GM21423 (cell line): Measurements from ENCODE around the gene IP6K2.

ENCODE experiments used
- ATAC-seq: cut with Tn5 transposase; IDR thresholded peaks from one replicate; pipeline ENCODE4 v1.9.1; 2021; ENCODE audit warnings: mild to moderate bottlenecking, moderate library complexity; ENCODE audit not compliant: unreplicated experiment

Gene IP6K2

DNA sequence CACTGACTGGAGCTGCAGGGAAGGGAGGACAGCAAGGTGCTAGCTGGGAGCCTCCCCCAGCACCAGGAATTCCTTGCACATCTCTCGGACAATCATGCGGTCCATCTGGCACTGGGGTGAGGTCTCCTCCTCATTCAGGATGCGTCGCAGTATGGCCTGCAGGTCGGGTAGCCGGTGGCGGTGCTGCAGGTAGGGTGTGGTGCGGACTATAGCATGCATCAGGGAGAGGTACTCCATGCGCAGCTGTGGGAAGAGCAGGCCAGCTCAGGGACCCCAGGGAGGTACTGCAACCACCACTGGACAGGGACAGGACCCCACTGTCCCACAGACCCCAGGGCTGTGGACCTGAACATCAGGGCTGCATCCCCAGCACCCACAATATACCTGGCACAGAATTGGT is 42.5 kb downstream of the IP6K2 start:
- no peak for ATAC-seq

DNA sequence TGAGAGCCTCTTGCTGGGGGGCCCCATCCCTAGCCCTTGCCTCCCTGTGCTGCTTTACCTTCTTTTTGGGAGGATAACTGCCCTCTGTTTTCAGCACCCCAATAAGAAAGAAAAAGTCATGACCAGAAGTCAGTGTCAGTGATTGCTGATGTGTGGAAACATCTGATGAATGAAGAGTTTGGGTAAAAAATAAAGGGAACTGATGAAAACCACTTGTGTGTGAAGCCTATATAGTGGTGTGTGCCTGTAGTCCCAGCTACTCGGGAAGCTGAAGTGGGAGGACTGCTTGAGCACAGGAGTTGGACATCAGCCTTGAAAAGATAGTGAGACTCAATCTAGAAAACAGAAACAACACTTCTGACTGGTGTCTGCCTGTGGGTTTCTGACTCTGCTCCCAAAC is 44.5 kb downstream of the IP6K2 start:
- no peak for ATAC-seq

DNA sequence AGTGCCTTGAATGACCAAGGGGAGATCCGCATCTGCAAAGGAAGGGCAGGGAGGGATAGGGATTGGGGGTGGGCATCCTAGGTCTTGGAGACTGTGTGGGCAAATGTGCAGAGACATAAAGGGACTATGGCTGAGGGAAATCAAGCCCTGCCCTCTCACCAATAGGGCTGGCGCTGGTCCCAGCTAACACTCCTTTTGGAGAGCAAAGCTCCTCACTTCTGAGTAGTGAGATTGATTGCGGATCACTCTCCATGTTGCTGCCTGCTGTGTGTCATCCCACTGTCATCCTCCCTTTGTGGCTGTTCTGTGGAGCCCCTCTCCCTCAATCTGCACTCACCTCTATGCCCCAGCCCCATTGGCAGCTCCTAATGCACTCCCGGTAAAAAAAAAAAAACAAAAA is 52.1 kb downstream of the IP6K2 start:
- no peak for ATAC-seq

DNA sequence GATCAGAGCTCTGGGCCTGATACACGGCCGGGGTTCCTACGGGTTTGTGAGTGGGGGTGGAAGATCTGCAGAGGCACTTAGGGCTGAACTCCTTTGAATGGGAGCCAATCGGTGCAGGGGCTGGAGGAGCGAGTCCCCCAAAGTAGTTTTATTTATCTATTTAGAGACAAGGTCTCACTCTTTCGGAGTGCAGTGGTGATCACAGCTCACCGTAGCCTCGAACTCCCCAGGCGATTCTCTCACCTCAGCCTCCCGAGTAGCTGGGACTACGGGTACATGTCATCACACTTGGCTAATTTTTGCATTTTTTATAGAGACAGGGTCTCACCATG is 52.7 kb downstream of the IP6K2 start:
- no peak for ATAC-seq

DNA sequence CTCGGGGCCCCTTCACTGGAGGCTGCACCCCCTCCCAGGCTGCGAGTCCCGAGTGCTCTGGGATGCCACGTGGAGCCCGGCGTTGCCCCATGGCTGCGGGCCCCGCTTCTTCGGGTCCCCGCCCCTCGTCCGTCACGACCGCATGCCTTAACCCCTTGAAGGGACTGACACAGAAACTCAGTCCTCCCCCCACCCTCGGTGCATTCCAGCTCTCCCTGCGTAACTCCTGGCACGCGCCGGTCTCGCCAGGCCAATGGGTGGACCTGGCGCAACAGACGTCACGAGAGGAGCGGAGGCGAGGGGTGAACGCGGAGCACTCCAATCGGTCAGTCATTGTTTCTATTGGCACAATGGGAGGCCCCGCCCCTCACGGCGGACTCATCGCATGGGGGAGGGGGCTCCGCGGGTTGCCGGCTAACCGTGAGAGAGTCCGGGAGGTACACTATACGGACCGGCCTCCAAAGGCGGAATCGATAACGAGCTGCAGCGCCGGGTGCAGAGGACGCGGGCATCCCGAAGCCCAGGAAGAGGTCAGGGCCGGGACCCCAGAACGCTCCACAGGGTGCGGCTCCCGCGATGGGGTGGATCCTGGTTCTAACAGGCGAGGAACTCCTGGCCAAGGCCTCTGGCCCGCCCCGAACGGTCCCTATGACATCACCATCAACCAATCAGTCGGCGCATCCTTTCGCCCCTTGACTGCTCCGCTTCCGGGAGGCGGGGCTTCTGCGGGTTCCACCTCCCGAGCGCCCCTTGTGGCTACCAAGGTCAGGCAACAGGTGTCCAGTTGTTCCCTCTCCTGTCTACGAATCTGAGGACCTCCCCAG is 53.3 kb downstream of the IP6K2 start:
- peak; percentile 73 for ATAC-seq

DNA sequence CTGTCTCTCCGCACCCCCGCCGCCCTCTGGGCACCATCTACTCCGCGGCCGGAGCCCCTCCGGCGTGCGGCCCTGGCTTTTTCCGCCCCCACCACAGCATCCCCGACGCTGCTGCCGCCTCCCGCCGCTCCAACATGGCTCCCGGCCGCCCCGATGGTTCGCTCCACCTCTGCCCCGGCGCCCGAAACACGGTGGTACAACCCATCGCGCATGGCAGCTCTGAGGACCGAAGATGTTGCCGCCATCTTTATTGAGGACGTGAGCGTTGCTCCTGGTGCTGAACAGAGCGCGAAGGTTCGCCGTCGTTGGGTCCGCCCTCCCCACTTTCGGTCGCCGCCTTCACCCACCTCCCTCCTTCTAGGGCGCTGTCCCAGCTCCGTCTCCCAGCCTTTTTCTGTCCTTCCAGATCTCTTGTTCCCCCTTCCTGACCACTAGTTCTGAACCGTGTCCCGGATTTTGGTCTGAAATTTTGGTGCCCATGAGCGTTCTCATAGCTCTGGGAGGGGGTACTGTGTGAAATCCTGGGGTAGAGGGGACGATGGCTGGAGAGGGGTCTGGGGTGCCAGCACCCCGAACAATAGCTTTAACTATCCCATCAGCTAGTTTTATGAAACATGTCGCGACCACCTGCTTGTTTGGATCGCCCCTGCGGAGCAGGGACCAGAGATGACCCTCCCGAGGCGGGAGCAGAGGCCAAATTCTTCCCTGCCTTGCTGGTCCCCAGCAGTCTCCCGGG is 54.1 kb downstream of the IP6K2 start, which contains the start of gene CELSR3:
Gene CELSR3, minus strand, starts transcription at position 134 of the 736 bp plus-strand sequence. CDS start 252 bp downstream, outside the sequence.
- ATAC-seq = no peak

DNA sequence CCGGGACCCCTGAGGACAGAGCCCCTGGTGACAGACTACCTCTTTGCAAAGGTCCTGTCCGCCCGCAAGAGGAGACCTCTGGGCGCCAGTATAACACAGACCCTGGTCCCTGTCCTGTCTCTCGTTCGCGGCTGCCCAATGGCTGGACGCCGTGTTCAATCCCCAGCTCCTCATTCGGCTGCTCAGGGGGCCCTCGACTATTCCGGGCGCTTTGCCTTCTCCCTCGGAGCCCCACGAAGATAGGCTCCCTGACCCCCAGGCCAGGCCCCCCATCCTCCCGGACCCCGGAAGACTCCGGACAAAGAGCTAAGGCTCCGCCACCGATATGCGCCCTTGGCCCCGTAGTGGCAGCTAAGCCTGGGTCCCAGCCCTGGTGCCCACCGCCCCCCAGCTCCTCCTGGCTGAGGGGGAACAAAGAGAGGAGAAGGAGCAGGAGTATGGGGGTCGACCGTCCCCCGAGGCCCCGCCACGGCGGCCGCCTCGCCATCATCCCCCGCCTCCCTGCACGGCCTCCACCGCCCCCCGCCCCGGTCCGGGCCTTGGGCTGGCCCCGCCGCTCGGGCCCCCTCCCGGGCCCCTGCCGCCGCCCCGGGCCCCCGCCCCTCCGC is 54.8 kb downstream of the IP6K2 start:
- ATAC-seq = no peak

DNA sequence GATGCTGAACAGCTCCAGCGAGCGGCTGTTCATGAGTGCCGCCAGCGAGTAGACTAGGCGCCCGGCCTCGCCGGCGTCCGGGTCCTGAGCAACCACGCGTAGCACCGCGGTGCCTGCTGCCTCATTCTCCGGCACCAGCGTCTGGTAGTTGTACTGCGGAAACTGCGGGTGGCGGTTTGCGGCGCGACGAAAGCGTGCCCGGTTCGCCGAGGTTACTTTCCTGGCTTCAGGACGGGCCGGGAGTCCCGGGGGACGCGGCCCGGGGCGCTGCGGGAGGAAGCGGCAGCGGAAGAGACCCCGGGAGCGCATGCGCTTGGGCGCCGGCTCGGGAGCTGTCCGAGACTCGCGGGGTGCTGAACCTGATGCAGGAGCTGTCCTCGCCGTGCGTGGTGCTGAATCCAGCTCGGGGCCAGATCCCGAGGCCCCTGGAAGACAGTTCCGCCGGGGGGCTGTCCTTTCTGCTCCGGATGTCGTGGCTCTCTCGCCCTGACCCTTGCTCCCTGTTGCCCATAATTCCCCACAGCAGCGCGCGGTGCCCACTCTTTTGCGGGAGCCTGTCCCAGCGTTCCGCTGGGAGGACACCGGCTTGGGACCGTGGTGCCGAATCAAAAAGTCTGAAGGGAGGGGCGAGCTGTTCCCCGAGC is 55.4 kb downstream of the IP6K2 start:
- peak; percentile 30 for ATAC-seq

DNA sequence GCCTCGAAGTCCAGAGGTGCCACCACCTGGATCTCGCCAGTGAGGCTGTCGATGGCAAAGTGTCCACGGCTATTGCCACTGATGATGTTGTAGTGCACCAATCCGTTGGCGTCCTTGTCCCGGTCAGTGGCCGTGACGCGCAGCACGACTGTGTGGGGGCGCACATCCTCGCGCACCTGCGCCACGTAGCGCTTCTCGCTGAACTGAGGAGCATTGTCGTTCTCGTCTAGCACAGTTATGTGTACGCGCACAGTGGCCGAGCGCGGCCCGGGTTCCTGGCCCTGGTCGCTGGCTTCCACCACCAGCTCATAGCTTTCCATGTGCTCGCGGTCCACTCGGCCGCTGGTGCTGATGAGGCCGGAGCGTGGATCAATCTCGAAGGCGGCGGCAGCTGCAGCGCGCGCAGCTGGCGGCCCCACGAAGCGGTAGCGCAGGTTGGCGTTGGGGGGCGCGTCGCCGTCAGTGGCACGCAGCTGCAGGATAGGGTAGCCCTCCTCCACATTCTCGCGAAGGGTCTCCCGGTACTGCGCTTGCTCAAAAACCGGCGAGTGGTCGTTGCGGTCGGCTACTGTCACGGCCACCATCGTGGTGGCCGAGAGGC is 56.1 kb downstream of the IP6K2 start:
- ATAC-seq = no peak

DNA sequence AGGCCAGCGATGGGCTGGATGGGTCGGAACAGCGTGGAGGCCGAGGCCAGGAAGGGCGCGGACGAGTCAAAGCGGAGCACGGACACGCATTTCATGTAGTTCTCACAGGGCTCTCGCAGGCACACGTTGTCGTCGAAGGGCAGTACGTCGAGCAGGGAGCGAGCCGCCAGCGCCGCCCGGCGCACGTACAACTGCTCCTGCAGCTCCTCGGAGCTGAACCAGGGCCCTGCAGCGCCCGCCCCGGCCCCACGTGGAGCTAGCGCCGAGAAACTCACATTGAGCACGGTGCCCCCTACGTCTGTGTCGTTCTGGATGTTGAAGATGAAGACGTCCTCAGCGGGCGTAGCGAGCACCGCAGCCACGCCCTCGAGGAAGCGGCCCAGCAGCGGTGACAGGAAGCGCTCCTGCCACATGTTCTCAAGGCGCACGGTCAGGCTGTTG is 60.2 kb downstream of the IP6K2 start:
- no peak for ATAC-seq

DNA sequence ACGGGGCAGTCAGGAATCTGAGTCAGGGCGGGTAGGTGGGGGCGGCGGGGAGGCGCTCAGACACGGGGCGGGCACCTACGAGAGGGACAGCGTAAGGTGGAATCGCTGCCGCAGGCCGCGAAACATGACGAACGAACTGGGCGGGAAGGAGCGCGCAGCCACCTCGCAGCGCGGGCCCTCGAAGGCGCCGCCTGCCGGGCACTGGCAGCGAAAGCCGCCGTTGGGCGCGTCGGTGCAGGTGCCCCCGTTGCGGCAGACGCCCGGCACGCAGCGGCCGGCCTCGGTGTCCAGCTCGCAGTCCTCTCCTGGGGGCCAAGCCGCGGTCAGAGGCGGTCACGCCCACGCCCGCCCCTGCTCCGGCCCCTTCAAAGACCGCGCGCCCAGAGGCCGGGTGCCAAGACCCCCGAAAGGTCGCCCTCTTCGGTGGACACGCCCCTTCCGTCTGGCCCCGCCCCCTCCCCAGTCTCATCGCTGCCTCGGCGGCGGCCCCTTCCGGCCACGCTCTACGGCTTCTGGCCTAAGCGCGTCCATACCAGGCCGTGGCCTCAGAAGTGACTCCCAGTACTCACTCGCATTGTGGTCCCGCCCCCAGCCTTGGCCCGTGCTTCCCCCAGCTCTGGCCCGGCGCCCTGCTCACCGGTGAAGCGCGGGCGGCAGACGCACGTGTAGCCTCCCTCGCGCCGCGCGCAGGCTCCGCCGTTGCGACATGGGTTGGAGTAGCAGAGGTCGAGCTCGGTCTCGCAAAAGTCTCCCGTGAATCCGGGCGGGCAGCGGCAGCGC is 60.8 kb downstream of the IP6K2 start:
- ATAC-seq = peak; percentile 62

DNA sequence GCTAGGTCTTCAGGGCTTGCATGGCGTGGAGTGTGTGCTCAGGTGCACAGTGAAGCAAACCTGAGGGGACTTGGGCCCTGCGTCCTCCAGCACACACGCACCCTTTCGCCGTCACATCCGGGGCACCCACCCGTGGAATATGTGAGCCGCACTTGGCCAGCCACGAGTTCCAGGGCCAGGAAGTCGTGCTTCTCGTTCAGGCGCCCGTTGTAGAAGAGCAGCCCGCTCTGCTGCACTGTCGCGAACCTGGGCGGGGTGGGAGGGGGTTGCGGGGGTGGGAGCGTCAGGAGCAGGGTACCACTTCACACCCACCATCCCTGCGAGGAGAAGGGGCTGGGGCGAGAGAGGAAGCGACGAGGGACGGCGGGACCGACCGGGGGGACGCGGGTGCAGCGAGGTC is 61.4 kb downstream of the IP6K2 start:
- peak; percentile 3 for ATAC-seq

DNA sequence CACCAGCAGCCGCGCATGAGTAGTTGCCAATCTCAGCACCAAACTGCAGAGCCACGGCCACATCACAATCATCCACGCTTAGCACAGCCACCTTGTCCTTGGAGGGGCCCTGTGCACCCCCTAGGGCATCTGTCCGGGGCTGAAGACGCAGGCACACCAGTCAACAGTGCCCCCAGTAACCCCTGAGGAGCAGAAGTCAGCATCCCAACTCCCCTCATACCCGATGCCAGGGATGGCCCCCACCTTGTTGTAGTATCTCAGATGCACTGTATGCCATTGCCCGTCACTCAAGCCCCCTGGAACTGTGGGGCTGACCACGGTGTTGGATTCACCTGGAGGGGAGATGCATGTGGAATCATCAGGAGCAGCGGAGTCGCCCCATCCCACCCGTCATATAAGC is 62.0 kb downstream of the IP6K2 start:
- ATAC-seq = no peak

DNA sequence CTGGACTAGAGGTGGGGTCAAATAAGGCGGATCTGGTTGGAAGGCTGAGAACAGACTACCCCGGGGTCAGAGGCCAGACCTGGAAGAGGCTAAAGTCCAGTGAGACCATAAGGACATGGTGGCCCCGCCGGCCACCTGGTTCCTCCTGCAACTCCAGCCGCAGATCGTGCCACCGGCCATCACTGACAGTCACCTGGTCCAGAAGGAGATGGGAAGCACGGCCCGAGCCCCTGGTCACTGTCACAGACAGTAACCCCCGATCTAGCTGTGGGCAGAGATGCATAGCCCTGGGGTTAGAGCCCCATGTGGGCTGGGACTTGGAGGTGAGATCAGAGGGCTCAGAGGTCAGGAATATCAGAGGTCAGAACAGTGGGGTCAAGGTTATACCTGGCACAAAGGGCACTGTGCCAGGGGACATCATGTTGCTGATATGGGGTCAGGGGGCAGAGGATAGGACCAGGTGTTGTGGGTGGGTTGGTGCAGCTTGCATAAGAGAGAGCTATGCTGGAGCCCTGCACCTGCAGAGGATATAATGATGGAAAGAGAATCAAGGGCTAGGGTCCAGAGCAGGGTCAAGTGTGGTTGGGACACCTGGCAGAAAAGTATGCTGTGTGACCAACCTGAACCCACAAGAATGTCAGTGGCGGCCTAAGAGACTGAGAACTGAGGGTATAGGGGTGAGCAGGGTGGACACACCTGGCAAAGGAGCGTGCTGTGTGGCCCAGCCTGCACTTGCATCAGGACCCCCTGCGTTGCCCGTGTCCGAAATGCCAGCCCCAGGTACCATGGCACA is 63.9 kb downstream of the IP6K2 start:
- ATAC-seq = no peak

DNA sequence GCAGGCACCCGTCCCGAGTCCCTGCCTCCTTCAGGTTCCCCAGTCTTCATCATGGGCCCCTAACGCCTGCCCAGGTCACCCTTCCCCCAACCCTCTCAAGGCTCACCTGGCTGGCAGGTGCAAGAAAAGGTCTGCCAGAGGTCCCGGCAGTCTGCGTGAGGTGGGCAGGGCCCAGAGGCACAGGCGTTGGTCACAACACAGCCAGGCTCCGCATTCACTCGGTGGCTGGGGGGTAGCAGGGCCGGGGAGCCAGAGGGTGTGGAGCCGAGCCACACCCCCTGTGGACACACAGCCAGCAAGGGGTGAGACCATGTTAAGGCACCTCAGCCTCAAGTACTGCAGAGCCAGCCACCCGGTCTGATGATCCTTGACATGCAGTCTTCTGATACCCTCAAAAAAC is 65.2 kb downstream of the IP6K2 start:
- no peak for ATAC-seq

DNA sequence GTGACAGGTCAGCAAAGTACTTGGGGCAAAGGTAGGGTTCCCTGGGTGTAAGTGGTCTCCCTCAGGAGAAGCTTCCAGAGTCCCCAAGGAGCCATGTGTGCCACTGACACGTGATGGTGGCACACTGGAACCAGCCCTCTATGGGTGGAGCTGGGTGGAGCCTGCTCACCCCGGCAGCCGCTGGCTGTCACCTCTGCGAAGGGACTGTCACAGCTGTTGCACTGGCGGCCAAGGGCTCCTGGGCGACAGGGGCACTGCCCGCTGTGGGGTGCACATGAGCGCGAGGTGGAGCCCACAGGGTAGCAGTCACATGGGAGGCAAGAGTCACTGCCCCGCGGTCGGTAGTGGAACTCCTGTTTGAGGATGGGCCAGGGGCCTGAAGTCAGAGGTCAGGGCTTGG is 66.3 kb downstream of the IP6K2 start:
- no peak for ATAC-seq

DNA sequence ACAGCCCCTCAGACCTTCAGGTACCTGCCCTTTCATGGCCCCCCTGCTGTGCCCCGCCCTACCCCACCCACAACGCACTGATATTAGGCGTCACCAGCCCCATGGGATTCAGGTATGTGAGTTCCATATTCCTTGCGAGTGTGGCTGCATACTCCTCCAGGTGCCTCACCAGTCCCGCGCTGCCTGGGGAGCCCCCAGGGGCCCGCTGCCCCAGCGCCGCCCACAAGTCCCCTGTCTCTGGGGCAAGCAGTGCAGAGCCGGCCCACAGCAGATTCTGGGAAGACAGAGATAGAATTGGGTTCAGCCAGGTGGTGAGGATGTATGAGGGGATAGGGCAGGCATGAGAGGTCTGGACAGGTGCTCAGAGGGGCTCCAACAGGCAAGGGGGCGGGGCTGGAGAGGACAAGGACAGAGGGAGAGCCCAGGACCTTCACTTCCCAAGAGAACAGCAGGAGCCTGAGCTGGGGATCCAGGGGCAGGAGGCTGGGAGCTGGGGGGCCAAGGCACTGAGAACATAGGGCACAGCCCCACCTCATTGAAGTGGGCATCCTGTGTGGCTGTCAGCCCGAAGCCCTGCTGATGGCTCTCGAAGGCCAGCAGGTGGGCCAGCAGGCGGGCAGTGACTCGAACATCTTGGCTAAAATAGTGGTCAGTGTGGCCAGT is 68.7 kb downstream of the IP6K2 start:
- no peak for ATAC-seq

DNA sequence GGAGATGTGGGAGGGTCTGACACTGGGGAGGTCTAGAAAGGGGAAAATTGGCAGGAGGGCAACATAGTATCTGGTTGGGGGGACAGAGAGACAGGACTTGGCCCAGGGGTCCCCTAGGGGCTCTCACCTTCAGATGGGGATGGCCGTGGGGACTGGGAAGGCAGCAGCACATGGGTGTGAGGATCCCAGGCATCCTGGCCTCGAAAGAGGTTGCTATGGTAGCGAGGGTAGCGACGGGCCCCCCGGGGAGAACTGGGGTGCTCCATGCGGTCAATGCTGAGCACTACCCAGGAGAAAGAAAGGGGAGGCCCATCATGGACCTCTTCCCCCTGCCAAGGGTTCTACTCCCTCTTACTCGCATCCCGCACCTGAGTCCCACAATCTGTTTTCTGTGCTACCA is 69.3 kb downstream of the IP6K2 start:
- no peak for ATAC-seq
